ENCODE results near the gene SEM1.

DNA sequence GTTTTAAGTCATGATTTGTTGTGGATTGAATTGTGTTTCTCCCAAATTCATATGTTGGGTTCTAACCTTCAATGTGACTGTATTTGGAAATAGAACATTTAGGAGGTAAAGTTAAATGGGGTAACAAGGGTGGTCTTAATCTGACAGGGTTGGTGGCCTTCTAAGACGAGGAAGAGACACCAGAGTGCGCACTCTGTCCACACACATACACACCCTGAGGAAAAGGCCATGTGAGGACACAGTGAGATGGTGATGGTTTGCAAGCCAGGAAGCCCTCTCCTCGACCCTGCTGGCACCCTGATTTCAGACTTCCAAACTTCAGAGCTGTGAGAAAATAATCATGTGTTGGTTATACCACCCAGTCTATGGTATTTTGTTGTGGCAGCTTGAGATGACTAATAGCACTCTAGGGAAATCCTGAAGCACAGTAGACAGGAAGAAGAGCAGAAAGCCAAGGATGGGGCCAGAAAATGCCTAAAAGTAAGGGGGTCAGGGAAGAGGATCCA is 28.0 kb upstream of the SEM1 start:
- TF ChIP-seq, protein P1, sequence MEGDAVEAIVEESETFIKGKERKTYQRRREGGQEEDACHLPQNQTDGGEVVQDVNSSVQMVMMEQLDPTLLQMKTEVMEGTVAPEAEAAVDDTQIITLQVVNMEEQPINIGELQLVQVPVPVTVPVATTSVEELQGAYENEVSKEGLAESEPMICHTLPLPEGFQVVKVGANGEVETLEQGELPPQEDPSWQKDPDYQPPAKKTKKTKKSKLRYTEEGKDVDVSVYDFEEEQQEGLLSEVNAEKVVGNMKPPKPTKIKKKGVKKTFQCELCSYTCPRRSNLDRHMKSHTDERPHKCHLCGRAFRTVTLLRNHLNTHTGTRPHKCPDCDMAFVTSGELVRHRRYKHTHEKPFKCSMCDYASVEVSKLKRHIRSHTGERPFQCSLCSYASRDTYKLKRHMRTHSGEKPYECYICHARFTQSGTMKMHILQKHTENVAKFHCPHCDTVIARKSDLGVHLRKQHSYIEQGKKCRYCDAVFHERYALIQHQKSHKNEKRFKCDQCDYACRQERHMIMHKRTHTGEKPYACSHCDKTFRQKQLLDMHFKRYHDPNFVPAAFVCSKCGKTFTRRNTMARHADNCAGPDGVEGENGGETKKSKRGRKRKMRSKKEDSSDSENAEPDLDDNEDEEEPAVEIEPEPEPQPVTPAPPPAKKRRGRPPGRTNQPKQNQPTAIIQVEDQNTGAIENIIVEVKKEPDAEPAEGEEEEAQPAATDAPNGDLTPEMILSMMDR (IDR thresholded peaks at IDR 0.05) = no peak
- TF ChIP-seq POLR2A (IDR thresholded peaks at IDR 0.05) = no peak

All from ovary (tissue), 3 donors.